Measurements from ENCODE around the gene MYO15B. TPM values are rescaled to one million over a fixed set of nuclear protein-coding genes. Genes with fewer than 3 reads are reported as not detected.

The MYO15B gene
- total and polyA plus RNA-seq, 2 donors (not counting 3 experiments of a cell fraction or from before 2014, with no cell fraction given), result 10.2 to 87.8 TPM

GRCh38 chr17:75642784-75643642 is 55.4 kb downstream of the MYO15B start:
- Histone ChIP-seq H3K79me2 (ENCODE audit: control insufficient read depth, insufficient read depth, low read length) (no peaks in the 10 kb centered on the region), H3K4me1 (ENCODE audit: control insufficient read depth, extremely low read depth, insufficient read depth, low read length) (peaks cover 16% of the 10 kb centered on the region), H3K27ac (ENCODE audit: insufficient read depth, low read depth, low read length) (no peak overlapping the region), H3K4me3 (replicated peaks in 1 of 3; ENCODE audit: insufficient read depth in 1 of 3, low read depth in 1 of 3, low read length in 3 of 3) (no peak overlapping the region), H3K4me2 (ENCODE audit: insufficient read depth, low read length) (no peak overlapping the region), H3K27me3 (ENCODE audit: control insufficient read depth in 2 of 2, insufficient read depth in 2 of 2, low read length in 2 of 2) (no peaks in the 10 kb centered on the region), H3K9ac (replicated peaks; ENCODE audit: extremely low read depth, insufficient read depth, low read length) (no peak overlapping the region), H3K36me3 (ENCODE audit: control insufficient read depth in 2 of 2, extremely low read depth in 1 of 2, insufficient read depth in 2 of 2, low read length in 2 of 2) (peaks cover 0 to 3% of the 10 kb centered on the region in 2 experiments), H4K20me1 (replicated peaks; ENCODE audit: control insufficient read depth, extremely low read depth, insufficient read depth, low read length) (no peaks in the 10 kb centered on the region), H3K9me3 (replicated peaks; ENCODE audit: control insufficient read depth, insufficient read depth, low read length) (no peaks in the 10 kb centered on the region), H3K9me1 (replicated peaks; ENCODE audit: control insufficient read depth, extremely low read depth, insufficient read depth, low read length) (no peaks in the 10 kb centered on the region), H2AFZ (ENCODE audit: low read depth, low read length) (no peak overlapping the region)
- BruUV-seq (replicated peaks), result no TSS peak
- ChIA-PET POLR2A (interaction anchor here (1.2 kb wide), 1 partner anchor 10 kb away, joined by 3 read pairs; the partner anchor contains the start of gene SMIM5), CTCF (interaction anchor here (1.5 to 19.2 kb wide), 4 partner anchors 8 to 106 kb away, joined by 3 to 446 read pairs (median 15); partner anchors contain the start of gene SMIM5)
- intact Hi-C loops (cut with micrococcal nuclease), result no loop called here
- no peak for TF ChIP-seq GATA2 (IDR thresholded peaks at IDR 0.05; ENCODE audit: insufficient read depth, insufficient read length, low read depth, low read length)
- TF ChIP-seq MYC (IDR thresholded peaks at IDR 0.05; ENCODE audit: low read depth, low read length), result no peak
- TF ChIP-seq MAX (IDR thresholded peaks at IDR 0.05; ENCODE audit: insufficient read depth, insufficient read length), result no peak
- no peak for TF ChIP-seq EZH2 (IDR thresholded peaks at IDR 0.05; ENCODE audit: borderline replicate concordance, low read depth, low read length, severe bottlenecking)
- TF ChIP-seq JUN (IDR thresholded peaks at IDR 0.05; ENCODE audit: borderline replicate concordance, insufficient read depth, insufficient read length, low read depth), result no peak
- TF ChIP-seq POLR2AphosphoS5 (IDR thresholded peaks at IDR 0.05; ENCODE audit: insufficient read depth, low read depth, low read length), result no peak
- TF ChIP-seq POLR2A (IDR thresholded peaks at IDR 0.05; ENCODE audit: low read depth, low read length), result no peak
- no peak for TF ChIP-seq FOS (IDR thresholded peaks at IDR 0.05; ENCODE audit: borderline replicate concordance, insufficient read depth, low read length)
- TF ChIP-seq, protein P1, sequence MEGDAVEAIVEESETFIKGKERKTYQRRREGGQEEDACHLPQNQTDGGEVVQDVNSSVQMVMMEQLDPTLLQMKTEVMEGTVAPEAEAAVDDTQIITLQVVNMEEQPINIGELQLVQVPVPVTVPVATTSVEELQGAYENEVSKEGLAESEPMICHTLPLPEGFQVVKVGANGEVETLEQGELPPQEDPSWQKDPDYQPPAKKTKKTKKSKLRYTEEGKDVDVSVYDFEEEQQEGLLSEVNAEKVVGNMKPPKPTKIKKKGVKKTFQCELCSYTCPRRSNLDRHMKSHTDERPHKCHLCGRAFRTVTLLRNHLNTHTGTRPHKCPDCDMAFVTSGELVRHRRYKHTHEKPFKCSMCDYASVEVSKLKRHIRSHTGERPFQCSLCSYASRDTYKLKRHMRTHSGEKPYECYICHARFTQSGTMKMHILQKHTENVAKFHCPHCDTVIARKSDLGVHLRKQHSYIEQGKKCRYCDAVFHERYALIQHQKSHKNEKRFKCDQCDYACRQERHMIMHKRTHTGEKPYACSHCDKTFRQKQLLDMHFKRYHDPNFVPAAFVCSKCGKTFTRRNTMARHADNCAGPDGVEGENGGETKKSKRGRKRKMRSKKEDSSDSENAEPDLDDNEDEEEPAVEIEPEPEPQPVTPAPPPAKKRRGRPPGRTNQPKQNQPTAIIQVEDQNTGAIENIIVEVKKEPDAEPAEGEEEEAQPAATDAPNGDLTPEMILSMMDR (IDR thresholded peaks at IDR 0.05; ENCODE audit: extremely low read depth in 1 of 2, insufficient read depth in 1 of 2, low read depth in 1 of 2, low read length in 2 of 2), result no peak
- dilution Hi-C loops (cut with MboI; ENCODE audit: extremely low pct_ligation_motif_present, low sequenced_read_pairs), result no loop called here
- FAIRE-seq (no peak), DNase-seq (ENCODE audit: low read depth, low spot score) (no peak)
